GM15510 (cell line): Measurements from ENCODE around the gene ZMIZ1.
A peak's percentile ranks its signal among the peaks of the same experiment; 100 is the strongest.

ENCODE experiments used
- POLR2A ChIP-seq: IDR thresholded peaks from 3 replicates; pipeline ENCODE4 v1.6.1; 2011; ENCODE audit warnings: borderline replicate concordance; ENCODE audit not compliant: insufficient read length; ENCODE audit errors: extremely low read depth

Gene ZMIZ1

DNA sequence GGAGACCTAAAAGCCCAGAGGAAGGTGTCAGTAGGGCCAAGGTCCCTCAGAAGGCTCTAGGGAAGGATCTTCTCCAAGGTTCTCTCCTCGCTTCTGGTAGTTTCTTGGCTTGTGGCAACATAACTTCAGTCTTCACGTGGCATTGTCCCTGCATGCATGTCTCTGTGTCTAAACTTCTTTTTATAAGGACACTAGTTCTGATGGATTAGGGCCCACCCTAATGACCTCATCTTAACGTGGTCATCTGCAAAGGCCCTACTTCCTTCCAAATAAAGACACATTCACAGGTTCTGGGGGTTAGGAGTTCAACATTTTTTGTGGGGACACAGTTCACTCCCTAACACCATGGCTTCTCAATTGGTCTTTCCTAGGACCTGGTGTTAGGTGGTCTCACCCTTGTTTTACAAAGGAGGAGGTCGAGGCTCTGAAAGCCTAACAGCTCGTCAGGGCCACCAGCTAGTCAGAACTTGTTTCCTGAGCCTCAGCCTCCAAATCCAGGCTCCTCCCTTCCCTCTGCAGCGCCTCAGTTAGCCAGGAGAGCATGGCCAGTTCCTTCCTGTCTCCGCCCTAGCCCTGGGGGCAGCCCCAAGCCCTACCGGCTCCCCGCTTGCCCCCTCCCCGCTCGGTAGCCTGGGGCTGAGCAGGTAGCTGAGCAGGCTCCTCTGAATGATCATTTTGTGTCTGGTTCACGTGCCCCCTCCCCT lies 168.8 kb downstream of the ZMIZ1 start:
- no peak for TF ChIP-seq POLR2A

DNA sequence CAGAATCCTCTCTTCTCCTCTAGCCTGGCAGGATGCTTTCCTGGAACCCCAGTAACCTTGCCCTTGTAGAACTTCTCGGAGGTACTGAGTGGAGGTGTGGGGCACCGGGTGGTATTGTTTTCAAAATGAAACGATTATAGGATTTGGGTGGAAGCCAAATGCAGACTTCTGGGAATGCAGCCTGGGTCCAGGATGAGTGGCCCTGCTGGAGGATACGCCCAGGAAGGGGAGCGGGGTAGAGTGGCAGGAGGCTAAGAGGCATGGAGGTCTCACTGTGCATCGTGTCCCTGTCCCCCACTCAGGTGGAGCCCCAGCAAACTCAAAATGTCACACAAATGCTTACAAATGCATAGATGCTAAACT lies 169.4 kb downstream of the ZMIZ1 start:
- no peak for TF ChIP-seq POLR2A

DNA sequence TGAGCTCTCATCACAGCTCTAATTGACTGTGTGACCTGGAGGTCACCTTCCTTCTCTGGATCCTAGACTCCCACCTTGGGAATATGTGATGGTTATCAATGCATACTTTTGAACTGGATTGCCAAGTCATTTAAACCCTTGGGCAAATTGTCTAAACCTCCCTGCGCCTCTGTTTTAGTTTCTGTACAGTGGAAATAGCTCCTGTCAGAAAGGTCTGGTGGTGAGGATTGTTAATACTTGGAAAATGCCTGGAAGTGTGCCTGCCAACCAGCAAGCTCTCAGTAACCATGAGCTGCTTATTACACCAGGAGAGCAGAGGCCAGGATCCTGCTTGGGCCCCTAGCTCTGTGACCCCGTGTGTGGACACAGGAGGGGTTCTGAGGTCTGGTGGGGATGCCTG lies 169.8 kb downstream of the ZMIZ1 start:
- no peak for TF ChIP-seq POLR2A

DNA sequence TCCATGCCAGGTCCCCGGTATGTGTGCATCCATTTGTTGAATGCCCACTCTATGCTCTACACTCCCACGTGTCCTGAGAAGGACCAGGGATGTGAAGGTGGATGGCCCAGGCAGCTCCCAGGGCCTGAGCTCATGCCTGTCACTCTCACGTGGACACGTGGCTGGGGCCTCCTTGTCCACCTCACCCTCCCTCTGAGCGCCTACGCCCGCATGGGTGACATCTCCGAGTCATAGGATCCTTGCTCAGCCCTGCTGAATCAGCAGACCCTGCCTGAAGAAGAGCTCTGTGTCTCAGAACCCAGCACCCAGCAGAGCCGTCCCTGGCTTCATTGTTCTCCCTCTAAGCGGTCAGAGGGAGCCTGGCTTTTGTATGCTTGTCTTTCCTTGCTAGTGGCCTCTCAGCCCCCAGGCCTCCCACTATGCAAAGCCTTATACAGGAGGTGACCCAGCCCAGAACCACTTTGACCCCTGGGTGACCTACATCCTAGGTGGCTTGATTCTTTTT lies 170.6 kb downstream of the ZMIZ1 start:
- TF ChIP-seq POLR2A: no peak

DNA sequence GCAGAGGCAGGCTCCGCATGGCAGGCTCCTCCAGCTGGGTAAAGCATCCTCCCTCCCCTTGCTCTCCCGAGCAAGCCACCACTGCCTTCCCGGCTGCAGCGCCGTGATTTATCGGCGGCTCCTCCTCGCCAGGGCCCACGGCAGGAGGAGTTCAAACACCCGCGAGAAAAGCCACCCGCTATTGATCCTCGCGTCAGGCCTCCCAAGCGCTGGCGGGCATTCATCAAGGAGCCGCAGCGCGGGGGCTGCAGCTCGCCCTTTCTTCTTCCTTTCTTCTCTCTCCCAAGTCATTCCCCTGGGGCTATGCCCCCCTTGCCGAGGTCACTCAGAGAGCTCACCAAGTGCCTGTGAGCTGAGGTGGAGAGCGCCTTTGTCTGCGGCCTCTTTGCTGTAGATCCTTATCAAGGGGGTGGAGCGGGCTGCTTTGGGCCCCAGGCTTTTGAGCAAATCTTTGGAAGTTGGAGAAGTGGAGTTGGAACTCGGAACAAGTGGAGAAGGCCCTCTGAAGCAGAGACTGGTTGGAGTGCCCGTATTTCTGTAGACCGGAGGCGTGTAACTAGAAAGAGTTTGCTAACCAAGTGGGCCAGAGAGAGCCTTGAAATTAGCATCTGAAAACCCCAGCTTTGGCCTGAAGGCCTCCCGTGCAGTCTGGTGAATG lies 171.3 kb downstream of the ZMIZ1 start:
- TF ChIP-seq POLR2A: no peak

DNA sequence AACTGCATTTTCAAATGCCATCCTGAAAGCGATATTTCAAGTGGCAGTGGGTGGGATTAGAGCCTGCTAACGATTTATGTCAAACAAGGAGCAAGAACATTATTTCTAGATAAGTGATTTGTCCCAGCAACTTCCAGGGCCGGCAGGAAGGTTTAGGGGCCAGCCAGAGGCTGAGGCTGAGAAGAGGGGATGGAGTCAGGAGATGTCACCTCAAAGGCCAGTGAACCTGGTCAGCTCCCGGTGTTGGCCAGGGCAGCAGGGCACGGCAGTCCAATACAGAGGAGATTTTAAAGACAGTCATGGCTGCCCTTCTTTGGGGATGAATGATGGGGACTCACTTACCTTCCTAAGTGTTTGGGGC lies 172.8 kb downstream of the ZMIZ1 start:
- TF ChIP-seq POLR2A: no peak

DNA sequence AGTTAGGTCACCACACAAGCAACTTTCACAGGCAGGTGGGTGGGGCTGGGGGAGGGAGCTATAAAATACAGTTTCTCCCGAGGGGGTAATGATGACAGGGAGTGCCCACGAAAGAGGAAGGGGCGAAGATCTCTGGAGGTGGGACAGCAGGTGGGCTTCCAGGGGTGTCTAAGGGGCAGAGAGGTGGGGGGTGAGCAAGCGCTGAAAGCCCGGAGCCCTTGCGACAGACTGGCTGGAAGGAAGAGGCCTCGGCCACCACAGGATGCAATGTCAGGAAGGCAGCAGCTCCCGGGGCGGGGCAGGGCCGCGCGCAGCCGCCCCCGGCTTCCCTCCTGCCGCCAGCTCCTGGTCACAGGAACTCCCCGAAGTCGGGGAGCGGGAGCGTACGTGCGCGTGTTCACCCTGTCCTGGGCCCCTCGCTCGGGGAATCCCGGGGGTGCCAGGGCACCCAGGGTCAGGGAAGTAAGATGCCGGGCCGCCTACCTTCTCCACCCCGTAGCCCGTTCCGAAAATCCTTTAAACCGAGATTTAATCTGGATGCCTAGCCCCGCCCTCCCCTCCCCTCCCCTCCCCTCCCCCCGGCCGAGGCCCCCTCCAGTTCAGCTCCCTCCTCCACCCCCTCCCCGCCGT lies 173.3 kb downstream of the ZMIZ1 start:
- peak; percentile 61 for TF ChIP-seq POLR2A

DNA sequence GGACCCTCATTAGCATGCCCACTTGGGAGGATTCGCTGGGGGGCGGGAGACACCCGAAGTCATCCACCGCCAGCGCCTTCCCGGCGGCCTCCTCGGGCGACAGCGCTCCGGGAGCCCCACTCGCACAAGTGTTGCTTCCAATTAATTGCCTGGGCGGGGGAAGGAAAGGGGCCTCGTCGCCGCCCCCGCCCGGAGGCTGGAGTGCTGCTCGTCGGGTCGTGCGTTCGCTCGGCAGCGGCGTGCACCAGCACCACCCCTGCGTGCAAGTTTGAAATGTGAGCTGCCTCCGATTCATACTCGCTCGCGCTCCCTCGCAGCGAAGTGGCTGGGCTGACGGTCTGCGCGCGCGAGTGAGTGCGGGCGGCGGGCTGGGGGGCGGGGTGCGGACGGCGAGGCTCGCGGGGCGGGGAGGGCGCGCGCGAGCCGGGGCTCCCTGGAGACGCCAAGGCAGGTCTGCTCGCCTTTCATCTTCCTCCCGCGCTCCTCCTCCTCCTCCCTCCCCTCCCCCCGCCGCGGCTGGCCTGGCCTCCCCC lies 173.9 kb downstream of the ZMIZ1 start:
- TF ChIP-seq POLR2A: peak; percentile 59

DNA sequence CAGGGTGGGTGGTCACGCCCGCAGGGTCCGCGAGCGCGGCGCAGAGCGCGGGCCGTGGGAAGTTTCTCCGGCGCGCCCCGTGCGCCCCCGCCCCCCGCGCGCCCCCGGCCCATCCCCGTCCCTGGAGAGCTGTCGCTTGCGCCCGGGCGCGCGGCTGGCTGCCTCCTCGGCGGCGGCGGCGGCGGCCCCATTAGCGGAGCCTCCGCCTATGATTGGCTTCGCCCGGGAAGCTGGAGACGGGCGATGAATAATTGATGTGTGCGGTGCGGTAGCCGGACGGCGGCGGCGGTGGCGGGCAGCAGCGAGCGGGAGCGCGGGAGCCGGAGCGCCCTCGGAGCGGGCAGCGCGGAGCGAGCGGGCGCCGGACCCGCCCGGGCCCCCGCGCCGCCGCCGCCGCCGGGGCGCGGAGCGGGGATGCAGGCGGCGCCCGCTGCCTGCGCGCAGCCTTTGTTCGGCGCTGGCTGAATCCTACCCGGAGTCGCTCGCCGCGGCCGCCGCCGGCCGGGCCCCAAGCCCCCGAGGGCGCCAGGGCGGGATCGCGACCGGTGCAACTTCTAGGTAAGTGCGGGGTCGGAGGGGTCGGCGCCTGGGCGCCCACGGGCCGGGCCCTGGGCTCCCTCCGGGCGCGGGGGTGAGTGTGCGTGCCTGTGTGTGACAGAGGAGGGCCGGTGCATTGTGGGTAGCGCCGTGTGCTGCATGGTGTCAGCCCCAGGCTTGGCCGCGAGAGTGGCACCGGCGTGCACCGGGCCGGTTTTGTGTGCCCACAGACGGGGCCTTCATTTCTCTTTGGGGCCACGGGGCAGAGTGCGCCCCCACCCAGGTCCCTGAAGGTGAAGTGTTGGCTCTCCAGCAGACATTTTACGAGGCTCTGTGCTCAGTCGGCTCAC lies 174.7 kb downstream of the ZMIZ1 start:
- TF ChIP-seq POLR2A: peak; percentile 69

DNA sequence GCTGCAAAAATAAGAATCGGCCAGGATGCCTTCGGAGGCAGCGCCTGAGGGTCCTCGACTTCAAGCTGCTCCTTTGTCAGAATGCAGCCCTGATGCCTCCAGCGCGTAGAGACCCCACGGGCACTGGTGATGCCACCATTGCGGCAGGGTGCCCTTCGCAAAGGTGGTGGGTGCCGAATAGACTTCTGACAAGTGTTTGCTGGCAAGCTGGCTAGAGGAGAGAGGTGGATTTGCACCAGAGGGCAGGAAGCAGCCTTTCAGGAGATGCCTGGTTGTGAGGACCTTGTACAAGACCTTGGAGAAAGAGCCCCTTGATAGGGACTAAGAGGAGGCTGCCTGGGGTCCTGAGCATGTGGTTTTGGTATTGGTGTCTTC lies 175.3 kb downstream of the ZMIZ1 start:
- TF ChIP-seq POLR2A: no peak

DNA sequence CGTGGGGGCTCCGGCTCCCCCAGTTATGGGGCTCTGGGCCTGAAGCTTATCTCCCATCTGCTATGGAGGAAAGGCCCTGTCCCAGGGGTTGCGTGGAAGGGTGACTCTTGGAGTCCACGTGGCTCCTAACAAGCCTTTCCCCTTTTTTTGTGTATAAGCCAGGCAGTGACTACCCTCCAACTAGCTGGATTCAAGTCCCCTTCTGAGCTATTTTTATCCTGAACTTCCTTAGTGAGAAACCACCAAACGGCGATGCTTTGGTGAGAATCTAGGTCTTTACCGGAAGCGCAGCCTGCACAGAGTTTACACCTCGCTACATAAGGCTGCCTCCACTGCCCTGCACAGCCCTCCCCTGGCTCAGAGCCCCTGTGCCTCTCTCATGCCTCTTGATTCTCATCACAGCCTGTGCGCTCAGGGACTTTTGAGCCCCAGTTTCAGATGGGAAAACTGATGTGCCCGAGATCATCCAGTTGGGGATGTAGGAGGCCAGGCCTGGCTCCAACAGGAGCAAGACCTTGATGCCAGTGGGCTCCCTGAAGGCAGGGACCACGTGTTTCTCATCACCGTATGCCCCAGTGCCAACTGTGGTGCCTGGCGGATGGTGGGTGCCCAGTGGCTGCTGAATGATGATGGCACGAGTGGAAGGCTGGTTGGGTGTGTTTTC lies 176.2 kb downstream of the ZMIZ1 start:
- peak; percentile 59 for TF ChIP-seq POLR2A

DNA sequence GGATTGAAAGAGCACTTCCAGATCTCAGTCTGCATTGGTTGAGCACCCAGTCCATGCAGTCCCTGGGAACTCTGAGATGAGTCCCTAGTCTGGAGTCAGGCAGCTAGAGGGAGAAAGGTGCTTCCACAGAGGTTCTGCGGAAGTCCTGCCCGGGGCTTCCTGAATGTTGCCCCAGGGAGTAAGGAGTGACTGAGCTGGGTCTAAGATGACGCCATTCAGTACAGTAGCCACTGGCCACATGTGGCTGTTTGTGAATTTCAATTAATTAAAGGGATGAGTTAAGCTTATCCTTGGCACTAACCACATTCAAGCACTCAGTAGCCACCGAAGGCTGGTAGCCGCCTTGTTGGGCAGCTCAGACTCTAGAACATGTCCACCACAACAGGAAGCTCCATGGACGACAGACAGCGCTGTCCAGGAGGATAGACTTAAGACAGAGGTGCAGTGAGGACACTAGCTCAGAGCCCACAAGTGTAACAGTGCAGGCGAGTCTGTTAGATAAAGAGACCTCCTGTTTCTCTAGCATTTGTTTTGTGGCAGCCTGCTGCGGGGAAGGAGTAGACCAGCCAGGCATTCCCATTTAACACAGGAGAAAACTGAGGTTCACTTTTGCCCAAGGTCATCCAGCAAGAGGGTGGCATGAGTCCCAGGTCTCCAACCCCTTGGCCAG lies 176.9 kb downstream of the ZMIZ1 start:
- TF ChIP-seq POLR2A: no peak

DNA sequence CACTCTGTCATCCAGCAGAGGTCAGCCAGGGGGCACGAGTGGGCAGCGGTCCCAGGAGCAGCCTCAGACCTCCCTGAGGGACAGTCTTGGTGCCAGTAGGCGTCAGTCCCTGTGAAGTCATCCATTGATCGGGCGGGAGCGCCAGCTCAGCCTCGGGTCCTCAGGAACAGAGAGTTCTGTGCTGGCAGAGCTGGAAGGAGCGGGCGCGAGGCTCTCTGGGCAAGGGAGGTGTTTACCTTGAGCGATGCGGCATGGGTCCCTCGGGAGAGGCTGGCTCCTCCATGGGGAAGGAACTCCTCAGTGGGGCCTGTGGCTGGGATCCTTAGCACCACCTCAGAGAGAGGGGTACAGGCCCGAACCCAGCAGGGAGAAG lies 177.4 kb downstream of the ZMIZ1 start:
- no peak for TF ChIP-seq POLR2A
